H1 (cell line): ENCODE data around the gene USH1C. TPM values are rescaled to one million over a fixed set of nuclear protein-coding genes. Genes with fewer than 3 reads are reported as not detected.

Experiments used
- CTCF ChIA-PET: fragments of 300-600 bp; sonication (Branson Sonifier 250); formaldehyde crosslinking; loops from one replicate; lab custom pipeline; 2021; ENCODE audit not compliant: partially characterized antibody; lab: Charles Lee
- POLR2A ChIA-PET: fragments of 300-600 bp; sonication (Branson Sonifier 250); formaldehyde crosslinking; loops from one replicate; lab custom pipeline; 2021; ENCODE audit warnings: inconsistent platforms; ENCODE audit not compliant: partially characterized antibody; lab: Charles Lee
- DNase-seq, 2 experiments: peaks; one replicate each; pipeline versions ENCODE4 v3.0.0 to v3.0.0-alpha.2; 2010 to 2022; ENCODE audit warnings: low spot score in 2 of 2, low read depth in 1 of 2, mixed read lengths in 1 of 2
- FAIRE-seq: peaks from 2 replicates; lab custom pipeline; 2011; peaks lifted over from hg19 to GRCh38; lab: Jason Lieb, UNC
- H2AFZ ChIP-seq: 2 replicates; pipeline ENCODE4 v1.8.1; 2012; ENCODE audit warnings: low read length, inconsistent platforms
- H2AK5ac ChIP-seq: 2 replicates; pipeline ENCODE4 v1.6.1; 2013; ENCODE audit warnings: low read depth, low read length
- H2BK120ac ChIP-seq: replicated peaks from 2 replicates; pipeline ENCODE3; 2013; ENCODE audit warnings: low read depth, low read length, inconsistent platforms
- H2BK12ac ChIP-seq: 2 replicates; pipeline ENCODE4 v1.6.1; 2013; ENCODE audit warnings: low read depth, low read length
- H2BK15ac ChIP-seq: 2 replicates; pipeline ENCODE4 v1.6.1; 2013; ENCODE audit warnings: low read length
- H2BK20ac ChIP-seq: 2 replicates; pipeline ENCODE4 v1.6.1; 2013; ENCODE audit warnings: low read length
- H2BK5ac ChIP-seq: 2 replicates; pipeline ENCODE4 v1.6.1; 2013; ENCODE audit warnings: low read depth, low read length
- H3K14ac ChIP-seq: 2 replicates; pipeline ENCODE4 v1.6.1; 2013; ENCODE audit warnings: inconsistent platforms; ENCODE audit not compliant: insufficient read length
- H3K18ac ChIP-seq: 2 replicates; pipeline ENCODE4 v1.6.1; 2013; ENCODE audit warnings: low read length; ENCODE audit errors: extremely low read depth
- H3K23ac ChIP-seq: 2 replicates; pipeline ENCODE4 v1.6.1; 2013; ENCODE audit warnings: inconsistent platforms; ENCODE audit not compliant: insufficient read length
- H3K23me2 ChIP-seq: 2 replicates; pipeline ENCODE4 v1.6.1; 2013; ENCODE audit warnings: low read depth, low read length
- H3K27ac ChIP-seq: 2 replicates; pipeline ENCODE4 v1.6.1; 2011; ENCODE audit warnings: low read depth, low read length, inconsistent platforms
- H3K27me3 ChIP-seq, 4 experiments: replicated peaks in 1 of 4; 1 replicate in 1 of 4; 2 replicates in 3 of 4; pipeline versions ENCODE4 v1.6.1 to v1.8.1; 2011 to 2013; ENCODE audit warnings: low read length in 3 of 4, mild to moderate bottlenecking in 3 of 4, inconsistent platforms in 2 of 4, mixed read lengths in 2 of 4, moderate library complexity in 1 of 4; ENCODE audit not compliant: control insufficient read depth in 3 of 4, insufficient read depth in 3 of 4; ENCODE audit errors: extremely low read depth in 1 of 4
- H3K36me3 ChIP-seq, 4 experiments: 2 replicates each; pipeline versions ENCODE4 v1.6.1 to v1.8.1; 2011 to 2013; ENCODE audit warnings: mild to moderate bottlenecking in 4 of 4, low read length in 3 of 4, moderate library complexity in 2 of 4, control low read depth in 1 of 4, inconsistent platforms in 1 of 4; ENCODE audit not compliant: insufficient read depth in 4 of 4, control insufficient read depth in 2 of 4
- H3K4ac ChIP-seq: replicated peaks from 2 replicates; pipeline ENCODE3; 2013; ENCODE audit warnings: low read length, low read depth, mixed read lengths, inconsistent platforms; ENCODE audit not compliant: insufficient read length
- H3K4me1 ChIP-seq, 4 experiments: replicated peaks in 1 of 4; 1 replicate in 1 of 4; 2 replicates in 3 of 4; pipeline versions ENCODE4 v1.6.1 to v1.8.1; 2011 to 2013; ENCODE audit warnings: low read length in 3 of 4, inconsistent platforms in 2 of 4, mixed read lengths in 1 of 4; ENCODE audit not compliant: insufficient read depth in 4 of 4, control insufficient read depth in 3 of 4
- H3K4me2 ChIP-seq, 2 experiments: 2 replicates each; pipeline versions ENCODE4 v1.6.1 to v1.8.1; 2011 to 2013; ENCODE audit warnings: low read depth in 2 of 2, low read length in 2 of 2, control low read depth in 1 of 2, inconsistent platforms in 1 of 2, mild to moderate bottlenecking in 1 of 2; ENCODE audit not compliant: insufficient read depth in 1 of 2
- H3K4me3 ChIP-seq, 4 experiments: fragments of 200-600, 300-600 bp in 1 of 4; sonication (generic), shearing (Covaris generic), sonication (Bioruptor Twin) in 1 of 4; 2 replicates each; pipeline versions ENCODE4 v1.5.1 to v1.8.1; 2011 to 2016; ENCODE audit warnings: low read length in 4 of 4, low read depth in 3 of 4, control low read depth in 2 of 4, inconsistent platforms in 2 of 4, mild to moderate bottlenecking in 2 of 4, mixed read lengths in 1 of 4, moderate library complexity in 1 of 4; ENCODE audit not compliant: insufficient read depth in 2 of 4; ENCODE audit errors: extremely low read depth in 1 of 4
- H3K56ac ChIP-seq: replicated peaks from 2 replicates; pipeline ENCODE3; 2013; ENCODE audit warnings: low read depth, mild to moderate bottlenecking, mixed read lengths, low read length, inconsistent platforms; ENCODE audit not compliant: insufficient read length
- H3K79me1 ChIP-seq: 2 replicates; pipeline ENCODE4 v1.6.1; 2013; ENCODE audit warnings: low read depth, low read length, control low read depth
- H3K79me2 ChIP-seq, 2 experiments: 2 replicates each; pipeline versions ENCODE4 v1.6.1 to v1.8.1; 2012 to 2013; ENCODE audit warnings: low read length in 2 of 2, mild to moderate bottlenecking in 2 of 2, inconsistent platforms in 1 of 2; ENCODE audit not compliant: insufficient read depth in 2 of 2, control insufficient read depth in 1 of 2
- H3K9ac ChIP-seq, 4 experiments: replicated peaks in 1 of 4; 1 replicate in 1 of 4; 2 replicates in 3 of 4; pipeline versions ENCODE4 v1.6.1 to v1.8.1; 2011 to 2013; ENCODE audit warnings: low read depth in 3 of 4, low read length in 3 of 4, control low read depth in 2 of 4, mild to moderate bottlenecking in 2 of 4, moderate library complexity in 2 of 4, inconsistent platforms in 1 of 4; ENCODE audit errors: extremely low read depth in 1 of 4
- H3K9me3 ChIP-seq, 2 experiments: 2 replicates each; pipeline versions ENCODE4 v1.6.1 to v1.8.1; 2012 to 2013; ENCODE audit warnings: mild to moderate bottlenecking in 2 of 2, moderate library complexity in 2 of 2, control low read depth in 1 of 2, inconsistent platforms in 1 of 2, low read depth in 1 of 2, low read length in 1 of 2, mixed read lengths in 1 of 2; ENCODE audit not compliant: insufficient read depth in 2 of 2
- H4K20me1 ChIP-seq, 2 experiments: replicated peaks in 1 of 2; 2 replicates each; pipeline versions ENCODE3 to v1.8.1; 2011 to 2013; ENCODE audit warnings: inconsistent platforms in 2 of 2, low read length in 2 of 2, mild to moderate bottlenecking in 1 of 2; ENCODE audit not compliant: insufficient read depth in 2 of 2, control insufficient read depth in 1 of 2
- H4K5ac ChIP-seq: 2 replicates; pipeline ENCODE4 v1.6.1; 2013; ENCODE audit warnings: low read length, low read depth, mixed read lengths, inconsistent platforms; ENCODE audit not compliant: insufficient read length
- H4K8ac ChIP-seq: 2 replicates; pipeline ENCODE4 v1.8.0; 2013; ENCODE audit warnings: mild to moderate bottlenecking, moderate library complexity, low read length, inconsistent platforms; ENCODE audit not compliant: insufficient read depth; ENCODE audit errors: extremely low read depth
- H4K91ac ChIP-seq: replicated peaks from 2 replicates; pipeline ENCODE3; 2013; ENCODE audit warnings: low read length, mixed read lengths, inconsistent platforms; ENCODE audit not compliant: insufficient read length
- BACH1 ChIP-seq: IDR thresholded peaks from 2 replicates; pipeline ENCODE4 v1.6.1; 2012; ENCODE audit warnings: low read length, improper control_type of control experiment
- CHD2 ChIP-seq: IDR thresholded peaks from 2 replicates; pipeline ENCODE4 v1.6.1; 2012; ENCODE audit warnings: low read length, improper control_type of control experiment
- CREB1 ChIP-seq: IDR thresholded peaks from 2 replicates; pipeline ENCODE4 v1.6.1; 2012; ENCODE audit warnings: inconsistent platforms
- EGR1 ChIP-seq: IDR thresholded peaks from 2 replicates; pipeline ENCODE4 v1.6.1; 2011; ENCODE audit warnings: low read depth, low read length, borderline replicate concordance
- HDAC6 ChIP-seq: IDR thresholded peaks from one replicate; pipeline ENCODE4 v1.7.1; 2012; ENCODE audit warnings: low read depth, mild to moderate bottlenecking, inconsistent platforms, low read length, moderate library complexity
- JUND ChIP-seq: IDR thresholded peaks from 2 replicates; pipeline ENCODE4 v1.6.1; 2011; ENCODE audit warnings: mild to moderate bottlenecking, improper control_type of control experiment, low read length
- PHF8 ChIP-seq: fragments of 200-600 bp; sonication (generic); conservative IDR thresholded peaks from 2 replicates; pipeline ENCODE4 v1.7.1; 2012; ENCODE audit warnings: low read depth, mild to moderate bottlenecking, inconsistent platforms, low read length, moderate library complexity
- POLR2AphosphoS5 ChIP-seq: IDR thresholded peaks from 2 replicates; pipeline ENCODE4 v1.6.1; 2011; ENCODE audit warnings: low read depth, low read length
- RNF2 ChIP-seq: fragments of 200-900, 300-1000 bp; sonication (generic); IDR thresholded peaks from 2 replicates; pipeline ENCODE4 v1.7.1; 2016; ENCODE audit warnings: borderline replicate concordance, low read depth, mild to moderate bottlenecking, antibody characterized with exemption, low read length; ENCODE audit not compliant: poor library complexity, severe bottlenecking; ENCODE audit errors: missing control alignments
- TAF1 ChIP-seq: IDR thresholded peaks from 2 replicates; pipeline ENCODE4 v1.6.1; 2011; ENCODE audit warnings: mild to moderate bottlenecking, low read depth, low read length
- TEAD4 ChIP-seq: IDR thresholded peaks from 2 replicates; pipeline ENCODE4 v1.6.1; 2012; ENCODE audit warnings: low read depth, low read length, inconsistent platforms, mixed read lengths
- USF2 ChIP-seq: IDR thresholded peaks from 2 replicates; pipeline ENCODE4 v1.6.1; 2011; ENCODE audit warnings: low read length, improper control_type of control experiment
- ZNF274 ChIP-seq: IDR thresholded peaks from 2 replicates; pipeline ENCODE4 v1.7.0; 2012; ENCODE audit warnings: low read length, borderline replicate concordance; ENCODE audit errors: extremely low read depth
- WGBS, 2 experiments: shearing (Covaris generic) in 1 of 2; methylation state at CpG; one replicate each; pipeline versions ENCODE4 v1.1.6 to v1.1.7; 2013 to 2015; ENCODE audit warnings: low lambda C conversion rate in 2 of 2, mixed read lengths in 2 of 2, inconsistent platforms in 1 of 2, low coverage in 1 of 2, missing lambda C conversion rate in 1 of 2; ENCODE audit not compliant: insufficient replicate concordance in 2 of 2, insufficient coverage in 1 of 2, insufficient read length in 1 of 2; ENCODE audit errors: extremely low coverage in 1 of 2, missing lambda C conversion rate in 1 of 2; 5-methylcytosine and 5-hydroxymethylcytosine counted together
- polyA plus RNA-seq, 7 experiments: library from polyadenylated mRNA; depleted of rRNA in 3 of 7; stranded (reverse) in 5 of 7; unstranded in 2 of 7; fragments of >200 nt in 5 of 7; fragments of 200-250 nt in 2 of 7; gene quantifications; 1 replicate in 5 of 7; 2 replicates in 1 of 7; 4 replicates in 1 of 7; pipeline versions ENCODE4 v1.2.1 to v1.2.3, GENCODE V29; 2011 to 2013; ENCODE audit warnings: missing spikeins in 2 of 7, mixed read lengths in 2 of 7
- total RNA-seq: library from RNA; stranded (reverse); fragmentation: NEBNext Ultra II Directional; extraction: Animal tissue kit (Norgen Biotek cat#: 25700); gene quantifications from 2 replicates; pipeline ENCODE4 v1.2.1, GENCODE V29; 2021

The USH1C gene
- total and polyA plus RNA-seq, 2 of the 8 experiments (the other 6 are each of a cell fraction or from before 2014, with no cell fraction given) = 1.3 to 1.6 TPM

DNA sequence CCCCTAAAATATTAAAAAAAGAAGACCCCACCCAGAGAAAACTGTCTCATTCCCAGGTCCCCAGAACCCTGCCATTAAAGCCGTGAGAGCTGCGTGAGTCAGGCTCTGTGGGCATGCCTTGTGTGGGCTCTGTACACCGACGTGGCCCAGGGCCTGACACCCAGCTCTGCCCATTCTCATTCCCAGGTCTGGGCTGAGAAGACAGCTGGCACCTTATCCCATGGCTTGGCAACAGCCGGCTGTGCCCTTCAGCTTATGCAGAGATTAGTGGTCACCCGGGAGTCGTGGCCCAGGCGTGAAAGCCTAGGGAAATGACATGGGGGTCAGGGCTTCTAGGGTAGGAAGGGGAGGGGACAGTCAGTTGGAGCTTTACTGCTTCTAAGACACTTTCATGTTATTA, 34.7 kb upstream of the USH1C start:
- TF ChIP-seq RNF2 = no peak
- no peak for TF ChIP-seq HDAC6
- TF ChIP-seq POLR2AphosphoS5 = no peak
- no peak for TF ChIP-seq USF2
- TF ChIP-seq JUND = no peak
- TF ChIP-seq EGR1 = no peak
- no peak for TF ChIP-seq TAF1
- no peak for TF ChIP-seq ZNF274
- no peak for TF ChIP-seq CREB1
- no peak for TF ChIP-seq TEAD4
- TF ChIP-seq BACH1 = no peak
- no peak for TF ChIP-seq PHF8
- TF ChIP-seq CHD2 = no peak

More for the DNA sequence above, 34.7 kb upstream of the USH1C start:
- Histone ChIP-seq H3K9me3 (no peaks in the 10 kb centered on the region; a peak in 1 of 4 replicates), H3K23me2 (no peaks in the 10 kb centered on the region), H4K91ac (no peak overlapping the region), H2BK15ac (no peak overlapping the region), H3K27me3 (no peaks in the 10 kb centered on the region), H3K9ac (no peak overlapping the region), H3K56ac (no peak overlapping the region), H4K5ac (no peak overlapping the region), H3K79me1 (no peaks in the 10 kb centered on the region), H2AK5ac (no peak overlapping the region), H3K14ac (no peak overlapping the region), H2AFZ (no peak overlapping the region), H2BK5ac (no peak overlapping the region), H2BK120ac (no peak overlapping the region), H3K4me3 (no peak overlapping the region), H3K4me1 (peaks cover 0 to 12% (median 3%) of the 10 kb centered on the region in 4 experiments), H3K79me2 (no peaks in the 10 kb centered on the region), H3K4me2 (no peak overlapping the region), H3K4ac (no peak overlapping the region), H3K23ac (no peak overlapping the region), H4K20me1 (peaks cover 0 to 4% of the 10 kb centered on the region in 2 experiments), H2BK12ac (no peak overlapping the region), H3K27ac (no peak overlapping the region), H2BK20ac (no peak overlapping the region), H4K8ac (no peak overlapping the region), H3K18ac (no peak overlapping the region), H3K36me3 (no peaks in the 10 kb centered on the region)
- ChIA-PET POLR2A (no interaction called here), CTCF (interaction anchor here (0.8 to 6.1 kb wide), 5 partner anchors 9 to 143 kb away, joined by 3 to 54 read pairs (median 3); no protein-coding TSS in a partner anchor)
- FAIRE-seq = no peak
- peak in 1 of 2 experiments; percentile 27 for DNase-seq
- WGBS, 2 experiments = 92% methylated on average over 8 of the region's 8 CpGs; no CpG with 5 or more reads in 1 of the 2 experiments
